Measurements from ENCODE around the gene PGAP6.
A peak's percentile ranks its signal among the peaks of the same experiment; 100 is the strongest.
"Not testable (repeated sequence)": the region's sequence is repeated elsewhere in the genome, so short reads cannot be mapped to it uniquely, and the experiment has no call there.

PGAP6 gene

GRCh38 chr16:401468-402348 is 19.9 kb upstream of the PGAP6 start, which contains the start of gene DECR2:
TSS of gene DECR2 (plus strand) at chr16:401885. CDS start at chr16:401964, 79 bp downstream.
- DNase-seq: peak; percentile 96

GRCh38 chr16:400061-400591 is 18.3 kb upstream of the PGAP6 start:
- no peak for DNase-seq

GRCh38 chr16:399340-400019 is 17.7 kb upstream of the PGAP6 start:
- no peak for DNase-seq

- DNase-seq: no peak
These were observed 17.0 kb upstream of the PGAP6 start for GRCh38 chr16:398561-399339.

- peak; percentile 80 for DNase-seq
These were observed 16.1 kb upstream of the PGAP6 start for GRCh38 chr16:397736-398332.

GRCh38 chr16:397135-397661 is 15.4 kb upstream of the PGAP6 start, which contains the start of gene NME4:
TSS of gene NME4 (plus strand) at chr16:397199. CDS start at chr16:397223, 24 bp downstream.
- DNase-seq: peak; percentile 59

- DNase-seq: peak; percentile 39
These were observed 14.8 kb upstream of the PGAP6 start for GRCh38 chr16:396605-397004.

GRCh38 chr16:396199-396598 is 14.4 kb upstream of the PGAP6 start:
- no peak for DNase-seq

- DNase-seq: peak; percentile 44
These were observed 10.8 kb upstream of the PGAP6 start for GRCh38 chr16:392450-393030.

- peak; percentile 77 for DNase-seq
These were observed 10.1 kb upstream of the PGAP6 start for GRCh38 chr16:391885-392335.

- no peak for DNase-seq
These were observed 7.6 kb upstream of the PGAP6 start for GRCh38 chr16:389352-389751.

- not testable (repeated sequence) for DNase-seq
These were observed 6.2 kb upstream of the PGAP6 start for GRCh38 chr16:387761-388666.

GRCh38 chr16:386641-387156 is 4.9 kb upstream of the PGAP6 start:
- DNase-seq: no peak

- DNase-seq: no peak
These were observed 1.7 kb upstream of the PGAP6 start for GRCh38 chr16:383326-384051.

- peak; percentile 52 for DNase-seq
These were observed 578 bp downstream of the PGAP6 start for GRCh38 chr16:381012-381788.

GRCh38 chr16:380762-381011 is 1.1 kb downstream of the PGAP6 start:
- no peak for DNase-seq

GRCh38 chr16:379961-380761 is 1.6 kb downstream of the PGAP6 start:
- no peak for DNase-seq
